C4-2B (cell line): ENCODE results near the gene NAA25.

Source experiments
- CTCF ChIP-seq: fragments of 450-650 bp; conservative IDR thresholded peaks from 2 replicates; pipeline ENCODE4 v1.5.1; 2017; ENCODE audit warnings: mild to moderate bottlenecking
- ZFX ChIP-seq: fragments of 450-650 bp; IDR thresholded peaks from 2 replicates; pipeline ENCODE4 v1.6.1; 2017

- TF ChIP-seq CTCF: no peak
- TF ChIP-seq ZFX: no peak
Measured at GRCh38 chr12:112112409-112113133, 4.0 kb upstream of the NAA25 start.
